Type B pancreatic cell (in vitro differentiated cells): ENCODE results near the gene OR2V2. TPM values are rescaled to one million over a fixed set of nuclear protein-coding genes. Genes with fewer than 3 reads are reported as not detected.

Experiments
- DNase-seq: peaks from one replicate; pipeline ENCODE4 v3.0.0; 2021; ENCODE audit warnings: mixed read lengths; ENCODE audit not compliant: unreplicated experiment; ENCODE audit errors: extremely low spot score
- H3K27ac Mint-ChIP-seq: 2 replicates; pipeline ENCODE4 v1.8.0; 2021; ENCODE audit warnings: mild to moderate bottlenecking, mixed read lengths
- H3K27me3 Mint-ChIP-seq: 2 replicates; pipeline ENCODE4 v1.8.0; 2021; ENCODE audit warnings: mixed read lengths
- H3K36me3 Mint-ChIP-seq: 2 replicates; pipeline ENCODE4 v1.8.0; 2021; ENCODE audit warnings: mixed read lengths
- H3K4me1 Mint-ChIP-seq: one replicate; pipeline ENCODE4 v1.8.0; 2021; ENCODE audit warnings: mixed read lengths; ENCODE audit not compliant: unreplicated experiment
- H3K4me3 Mint-ChIP-seq: 2 replicates; pipeline ENCODE4 v1.8.0; 2021; ENCODE audit warnings: mild to moderate bottlenecking, mixed read lengths
- H3K9me3 Mint-ChIP-seq: 2 replicates; pipeline ENCODE4 v1.8.0; 2021; ENCODE audit warnings: mixed read lengths
- total RNA-seq: library from RNA; stranded (reverse); gene quantifications from 2 replicates; pipeline ENCODE4 v1.2.1, GENCODE V29; 2021; ENCODE audit warnings: low replicate concordance
- TF ChIP-seq, protein P1 (sequence below): fragments of 200-600 bp; sonication (generic); conservative IDR thresholded peaks from 2 replicates; pipeline ENCODE4 v1.5.0; 2021; ENCODE audit warnings: antibody characterized with exemption, mild to moderate bottlenecking

The OR2V2 gene
- total RNA-seq, 1 donor from 2014 or later, result not detected

- Mint-ChIP-seq H3K27me3 (peaks cover 62% of the 10 kb centered on the region), H3K36me3 (no peaks in the 10 kb centered on the region), H3K27ac (no peak overlapping the region), H3K4me3 (no peak overlapping the region), H3K4me1 (no peaks in the 10 kb centered on the region), H3K9me3 (no peaks in the 10 kb centered on the region)
- DNase-seq, result no peak
- TF ChIP-seq, protein P1, sequence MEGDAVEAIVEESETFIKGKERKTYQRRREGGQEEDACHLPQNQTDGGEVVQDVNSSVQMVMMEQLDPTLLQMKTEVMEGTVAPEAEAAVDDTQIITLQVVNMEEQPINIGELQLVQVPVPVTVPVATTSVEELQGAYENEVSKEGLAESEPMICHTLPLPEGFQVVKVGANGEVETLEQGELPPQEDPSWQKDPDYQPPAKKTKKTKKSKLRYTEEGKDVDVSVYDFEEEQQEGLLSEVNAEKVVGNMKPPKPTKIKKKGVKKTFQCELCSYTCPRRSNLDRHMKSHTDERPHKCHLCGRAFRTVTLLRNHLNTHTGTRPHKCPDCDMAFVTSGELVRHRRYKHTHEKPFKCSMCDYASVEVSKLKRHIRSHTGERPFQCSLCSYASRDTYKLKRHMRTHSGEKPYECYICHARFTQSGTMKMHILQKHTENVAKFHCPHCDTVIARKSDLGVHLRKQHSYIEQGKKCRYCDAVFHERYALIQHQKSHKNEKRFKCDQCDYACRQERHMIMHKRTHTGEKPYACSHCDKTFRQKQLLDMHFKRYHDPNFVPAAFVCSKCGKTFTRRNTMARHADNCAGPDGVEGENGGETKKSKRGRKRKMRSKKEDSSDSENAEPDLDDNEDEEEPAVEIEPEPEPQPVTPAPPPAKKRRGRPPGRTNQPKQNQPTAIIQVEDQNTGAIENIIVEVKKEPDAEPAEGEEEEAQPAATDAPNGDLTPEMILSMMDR, result no peak
Observed at GRCh38 chr5:181199881-181200638, 52.7 kb downstream of the OR2V2 start.

DNA sequence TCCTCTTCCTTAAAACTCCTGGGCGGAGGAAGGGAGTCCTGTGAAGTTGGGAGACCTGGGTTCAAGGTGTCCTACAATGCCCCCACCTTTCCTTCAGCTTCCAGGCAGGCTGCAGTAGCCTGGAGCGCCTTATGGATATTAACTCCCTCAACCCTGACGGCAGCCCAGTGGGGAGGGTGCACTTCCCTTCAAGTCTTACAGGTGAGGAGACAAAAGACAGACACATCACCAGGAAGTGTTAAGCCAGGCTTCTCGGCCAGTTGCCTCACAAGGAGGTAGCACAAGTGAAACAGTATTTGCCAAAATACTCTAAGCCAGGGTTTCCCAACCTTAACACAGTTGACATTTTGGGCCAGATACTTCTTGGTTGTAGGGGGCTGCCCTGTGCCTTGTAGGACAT, 53.4 kb downstream of the OR2V2 start:
- no peak for DNase-seq
- Mint-ChIP-seq H3K27ac (no peak overlapping the region), H3K4me1 (peaks cover 4% of the 10 kb centered on the region), H3K4me3 (no peak overlapping the region), H3K27me3 (peaks cover 67% of the 10 kb centered on the region), H3K36me3 (no peaks in the 10 kb centered on the region), H3K9me3 (no peaks in the 10 kb centered on the region)
- TF ChIP-seq, protein P1, result no peak

DNA sequence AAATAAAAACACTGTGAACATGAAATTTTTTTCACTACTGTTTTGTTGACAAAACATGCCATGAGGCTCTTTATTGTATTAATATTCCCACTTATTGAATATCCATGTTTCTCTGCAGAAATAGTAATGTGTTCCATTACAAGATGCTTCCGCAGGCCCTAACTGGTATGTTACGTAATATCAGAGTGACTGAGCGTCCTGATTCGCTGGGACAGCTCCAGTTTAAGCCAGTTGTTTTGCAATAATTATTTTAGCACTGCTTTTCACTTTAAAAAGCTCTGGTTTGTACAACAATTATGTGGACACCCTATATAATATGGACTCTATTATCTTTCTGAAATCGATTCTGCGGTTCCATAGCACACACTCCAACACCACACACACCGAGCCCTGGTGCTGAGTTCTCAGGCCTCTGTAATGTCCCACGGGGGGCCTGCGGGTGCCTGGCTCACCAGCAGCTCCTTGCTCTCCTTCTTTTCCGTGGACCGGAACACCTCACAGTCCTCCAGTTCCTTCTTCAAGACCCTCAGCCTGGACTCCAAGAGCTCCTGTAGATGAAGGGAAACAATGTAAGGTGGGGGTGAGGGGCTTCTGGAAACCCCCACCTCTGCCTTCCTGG, 55.8 kb downstream of the OR2V2 start:
- Mint-ChIP-seq H3K27ac (no peak overlapping the region), H3K9me3 (no peaks in the 10 kb centered on the region), H3K4me1 (peaks cover 15% of the 10 kb centered on the region), H3K4me3 (peak overlapping the region; percentile 90), H3K27me3 (peaks cover 81% of the 10 kb centered on the region), H3K36me3 (no peaks in the 10 kb centered on the region)
- TF ChIP-seq, protein P1, result no peak
- DNase-seq, result no peak

- no peaks in the 10 kb centered on the region for H3K36me3 Mint-ChIP-seq
- no peaks in the 10 kb centered on the region for H3K9me3 Mint-ChIP-seq
- TF ChIP-seq, protein P1, result no peak
- H3K4me3 Mint-ChIP-seq, result peak overlapping the region; percentile 90
- H3K4me1 Mint-ChIP-seq, result peaks cover 15% of the 10 kb centered on the region
- peaks cover 78% of the 10 kb centered on the region for H3K27me3 Mint-ChIP-seq
- DNase-seq, result no peak
- no peak overlapping the region for H3K27ac Mint-ChIP-seq
Observed at GRCh38 chr5:181203777-181204112, 56.4 kb downstream of the OR2V2 start.

GRCh38 chr5:181204113-181204825, 56.9 kb downstream of the OR2V2 start:
- DNase-seq, result no peak
- H3K27ac Mint-ChIP-seq, result no peak overlapping the region
- TF ChIP-seq, protein P1, result no peak
- H3K36me3 Mint-ChIP-seq, result no peaks in the 10 kb centered on the region
- H3K4me1 Mint-ChIP-seq, result peaks cover 15% of the 10 kb centered on the region
- H3K4me3 Mint-ChIP-seq, result peak overlapping the region; percentile 90
- H3K27me3 Mint-ChIP-seq, result peaks cover 75% of the 10 kb centered on the region
- no peaks in the 10 kb centered on the region for H3K9me3 Mint-ChIP-seq
